Stomach (tissue), 9 donors: ENCODE measurements around the gene SFXN1. TPM values are rescaled to one million over a fixed set of nuclear protein-coding genes. Genes with fewer than 3 reads are reported as not detected.

ENCODE experiments used
- DNase-seq, 2 donors: peaks; one replicate each; pipeline versions ENCODE4 v3.0.0 to v3.0.0-alpha.2; 2013 to 2019
- H3K27ac ChIP-seq, 5 donors: fragments of 200-600 bp in 4 of 5; sonication (generic) in 4 of 5; one replicate each; pipeline ENCODE4 v1.5.1; 2013 to 2019; ENCODE audit warnings: mild to moderate bottlenecking in 1 of 5, moderate library complexity in 1 of 5
- H3K27me3 ChIP-seq, 3 donors: fragments of 200-600 bp; sonication (generic); one replicate each; pipeline ENCODE4 v1.5.1; 2017 to 2019; ENCODE audit warnings: mixed run types in 1 of 3
- H3K36me3 ChIP-seq, 4 donors: fragments of 200-600 bp; sonication (generic); 1 replicate in 3 of 4; 2 replicates in 1 of 4; pipeline ENCODE4 v1.5.1; 2016 to 2019
- H3K4me1 ChIP-seq, 4 donors: fragments of 200-600 bp; sonication (generic); one replicate each; pipeline ENCODE4 v1.5.1; 2016 to 2019
- H3K4me3 ChIP-seq, 4 donors: fragments of 200-600 bp; sonication (generic) in 3 of 4; one replicate each; pipeline ENCODE4 v1.5.1; 2016 to 2019; ENCODE audit warnings: mild to moderate bottlenecking in 1 of 4
- H3K9me3 ChIP-seq, 4 donors: fragments of 200-600 bp; sonication (generic); one replicate each; pipeline ENCODE4 v1.5.1; 2016 to 2019
- EP300 ChIP-seq: sonication (generic); formaldehyde crosslinking; IDR thresholded peaks from one replicate; pipeline ENCODE4 v1.6.1; 2017; ENCODE audit warnings: antibody characterized with exemption
- POLR2A ChIP-seq, 4 donors: fragments of 450-650 bp; IDR thresholded peaks; one replicate each; pipeline ENCODE4 v1.6.1; 2016; ENCODE audit warnings: antibody characterized with exemption in 4 of 4, control low read depth in 2 of 4, mild to moderate bottlenecking in 1 of 4, moderate library complexity in 1 of 4
- POLR2AphosphoS5 ChIP-seq, 3 donors: sonication (generic); formaldehyde crosslinking; IDR thresholded peaks; one replicate each; pipeline ENCODE4 v1.6.1; 2016; ENCODE audit warnings: antibody characterized with exemption in 3 of 3
- WGBS, 5 donors: extraction: QIAGEN DNeasy Blood & Tissue Kit in 3 of 5; methylation state at CpG; one replicate each; pipeline versions ENCODE4 v1.1.5 to v1.1.7; 2013 to 2018; 5-methylcytosine and 5-hydroxymethylcytosine counted together
- intact Hi-C: fragments of 100-400 bp; cut with DNase I; formaldehyde crosslinking; loops from one replicate; pipeline ENCODE4 v1.15.1; 2023; ENCODE audit warnings: low total_unique reads
- polyA plus RNA-seq, 3 donors: library from polyadenylated mRNA; stranded (reverse); fragments of 200-250 nt; gene quantifications; one replicate each; pipeline ENCODE4 v1.2.3, GENCODE V29; 2013
- total RNA-seq, 5 donors: library from RNA; depleted of rRNA; stranded (reverse); fragments of >200 nt; gene quantifications; one replicate each; pipeline versions ENCODE4 v1.1.0 to v1.2.3, GENCODE V29; 2014 to 2016
- TF ChIP-seq, protein P1 (sequence below), 7 experiments: fragments of 450-650 bp in 4 of 7; fragments of 200-600 bp in 3 of 7; sonication (generic) in 3 of 7; IDR thresholded peaks; one replicate each; pipeline ENCODE4 v1.5.1; 2016 to 2019; ENCODE audit warnings: antibody characterized with exemption in 7 of 7, control low read depth in 2 of 7, mild to moderate bottlenecking in 1 of 7
- donor health status: healthy with polysubstance abuse.
- donor health status: Bipolar disorder and iron deficiency.
- donor health status: healthy.

Gene SFXN1
- total and polyA plus RNA-seq, 8 donors, result 8.3 to 33.6 (median 14.0) TPM

DNA sequence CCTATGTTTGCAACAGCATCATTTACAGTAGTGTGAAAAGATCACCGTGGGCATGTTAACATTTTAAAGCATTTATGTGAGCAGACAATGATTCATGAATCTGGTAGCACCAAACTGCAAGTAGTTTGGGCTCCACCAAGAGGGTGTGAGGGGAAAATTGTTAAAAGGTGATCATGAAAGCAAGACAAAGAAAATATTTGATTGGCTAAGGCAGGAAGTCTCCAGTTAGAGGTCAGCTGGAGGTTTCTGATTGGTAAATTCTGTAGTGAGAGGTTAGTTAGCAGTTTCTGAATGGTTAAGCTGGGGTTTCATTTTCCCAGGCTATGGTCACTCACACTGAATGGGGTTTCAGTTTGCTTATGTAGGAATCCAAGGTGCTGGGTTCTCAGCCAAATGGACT is 20.9 kb upstream of the SFXN1 start:
- H3K36me3 ChIP-seq, result no peaks in the 10 kb centered on the region
- H3K4me3 ChIP-seq, result no peak overlapping the region
- H3K4me1 ChIP-seq, result no peaks in the 10 kb centered on the region
- no peak overlapping the region for H3K27ac ChIP-seq
- no peak for DNase-seq
- 55 to 70% (median 67%) methylated on average over 1 of the region's 1 CpG for WGBS, 5 donors
- TF ChIP-seq, protein P1, sequence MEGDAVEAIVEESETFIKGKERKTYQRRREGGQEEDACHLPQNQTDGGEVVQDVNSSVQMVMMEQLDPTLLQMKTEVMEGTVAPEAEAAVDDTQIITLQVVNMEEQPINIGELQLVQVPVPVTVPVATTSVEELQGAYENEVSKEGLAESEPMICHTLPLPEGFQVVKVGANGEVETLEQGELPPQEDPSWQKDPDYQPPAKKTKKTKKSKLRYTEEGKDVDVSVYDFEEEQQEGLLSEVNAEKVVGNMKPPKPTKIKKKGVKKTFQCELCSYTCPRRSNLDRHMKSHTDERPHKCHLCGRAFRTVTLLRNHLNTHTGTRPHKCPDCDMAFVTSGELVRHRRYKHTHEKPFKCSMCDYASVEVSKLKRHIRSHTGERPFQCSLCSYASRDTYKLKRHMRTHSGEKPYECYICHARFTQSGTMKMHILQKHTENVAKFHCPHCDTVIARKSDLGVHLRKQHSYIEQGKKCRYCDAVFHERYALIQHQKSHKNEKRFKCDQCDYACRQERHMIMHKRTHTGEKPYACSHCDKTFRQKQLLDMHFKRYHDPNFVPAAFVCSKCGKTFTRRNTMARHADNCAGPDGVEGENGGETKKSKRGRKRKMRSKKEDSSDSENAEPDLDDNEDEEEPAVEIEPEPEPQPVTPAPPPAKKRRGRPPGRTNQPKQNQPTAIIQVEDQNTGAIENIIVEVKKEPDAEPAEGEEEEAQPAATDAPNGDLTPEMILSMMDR (IDR thresholded peaks at IDR 0.05), result no peak
- TF ChIP-seq POLR2AphosphoS5 (IDR thresholded peaks at IDR 0.05) (no peak), POLR2A (IDR thresholded peaks at IDR 0.05) (no peak), EP300 (no peak)
- intact Hi-C loops, result no loop called here
- H3K27me3 ChIP-seq, result peaks cover 0 to 28% (median 10%) of the 10 kb centered on the region in 3 donors
- peaks cover 0 to 3% (median 0%) of the 10 kb centered on the region in 4 donors for H3K9me3 ChIP-seq

DNA sequence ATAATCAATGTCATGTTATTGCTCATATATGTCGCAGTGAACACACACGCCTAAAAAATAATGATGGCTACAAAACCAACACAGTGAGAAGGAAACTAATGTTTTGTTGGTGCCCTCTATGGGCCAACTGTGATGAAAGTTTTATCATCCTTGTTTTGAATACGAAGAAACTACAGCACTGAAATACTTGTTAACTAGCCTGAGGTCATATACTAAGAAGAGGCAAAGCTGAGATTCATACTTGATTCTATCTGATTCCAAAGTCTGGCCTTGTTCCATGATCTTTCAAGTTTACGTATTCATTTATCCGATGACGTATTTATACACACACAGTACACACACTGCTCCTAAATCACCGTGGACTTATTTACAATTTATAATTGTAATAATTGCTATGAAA is 18.2 kb upstream of the SFXN1 start:
- Histone ChIP-seq H3K4me3 (no peak overlapping the region), H3K36me3 (no peaks in the 10 kb centered on the region), H3K27ac (no peak overlapping the region), H3K9me3 (peaks cover 0 to 3% (median 0%) of the 10 kb centered on the region in 4 donors), H3K4me1 (no peaks in the 10 kb centered on the region), H3K27me3 (peaks cover 0 to 3% (median under 1%) of the 10 kb centered on the region in 3 donors)
- TF ChIP-seq POLR2AphosphoS5 (IDR thresholded peaks at IDR 0.05), result no peak
- no peak for TF ChIP-seq EP300
- TF ChIP-seq, protein P1 (IDR thresholded peaks at IDR 0.05), result peak in 2 of 7 experiments; percentile 11 to 24
- TF ChIP-seq POLR2A (IDR thresholded peaks at IDR 0.05), result no peak
- DNase-seq, result peak in 1 of 2 donors; percentile 48
- WGBS, 5 donors, result 36 to 46% (median 38%) methylated on average over 7 of the region's 7 CpGs
- intact Hi-C loops, result no loop called here

DNA sequence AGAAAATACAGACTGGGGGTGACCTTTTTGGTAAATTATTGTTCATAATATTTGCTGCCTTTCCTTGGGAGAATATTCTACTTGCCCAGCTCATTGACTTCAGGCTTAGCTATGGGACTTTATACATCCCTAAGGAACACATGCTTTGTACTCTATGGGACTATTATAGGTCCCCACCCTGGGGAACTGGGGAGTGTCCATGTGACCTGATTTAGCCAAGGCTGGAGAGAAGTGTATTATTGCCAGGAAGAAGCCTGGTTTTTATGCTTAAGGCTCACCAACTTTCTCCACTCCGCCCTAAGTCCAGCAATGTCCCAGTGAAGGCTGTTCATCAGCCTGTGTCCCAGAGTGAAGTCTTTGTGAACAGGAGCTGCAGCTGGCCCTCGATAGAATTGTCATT is 17.8 kb upstream of the SFXN1 start:
- H3K4me3 ChIP-seq, result no peak overlapping the region
- peaks cover 0 to 3% (median 0%) of the 10 kb centered on the region in 4 donors for H3K9me3 ChIP-seq
- TF ChIP-seq POLR2A (IDR thresholded peaks at IDR 0.05) (no peak), POLR2AphosphoS5 (IDR thresholded peaks at IDR 0.05) (no peak), EP300 (no peak)
- TF ChIP-seq, protein P1 (IDR thresholded peaks at IDR 0.05), result no peak
- no peaks in the 10 kb centered on the region for H3K36me3 ChIP-seq
- no peak overlapping the region for H3K27ac ChIP-seq
- no peaks in the 10 kb centered on the region for H3K4me1 ChIP-seq
- intact Hi-C loops, result no loop called here
- DNase-seq, result no peak
- no peaks in the 10 kb centered on the region for H3K27me3 ChIP-seq
- 78 to 88% (median 83%) methylated on average over 2 of the region's 2 CpGs for WGBS, 5 donors

DNA sequence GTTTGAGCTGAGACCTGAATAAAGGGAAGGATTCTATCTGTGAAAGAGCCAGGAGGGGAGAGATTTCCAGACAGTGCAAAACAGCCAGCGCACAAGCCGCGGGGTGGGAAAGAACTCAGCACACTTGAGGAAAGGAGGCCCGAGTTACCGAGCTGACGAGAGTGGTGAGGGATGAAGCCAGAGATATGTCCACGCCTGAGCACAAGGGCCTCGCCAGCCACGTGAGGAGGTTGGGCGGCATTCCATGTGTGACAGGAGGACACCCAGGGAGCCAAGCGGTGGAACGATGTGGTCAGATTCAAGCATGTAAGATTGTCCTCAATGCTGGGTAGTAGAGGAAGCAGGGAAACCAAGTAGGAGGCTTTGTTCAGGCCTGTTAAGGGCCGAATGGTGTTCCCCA is 17.0 kb upstream of the SFXN1 start:
- intact Hi-C loops, result no loop called here

More for the DNA sequence above, 17.0 kb upstream of the SFXN1 start:
- no peak overlapping the region for H3K27ac ChIP-seq
- H3K4me3 ChIP-seq, result no peak overlapping the region
- 88 to 93% (median 91%) methylated on average over 13 of the region's 13 CpGs for WGBS, 5 donors
- H3K9me3 ChIP-seq, result peaks cover 0 to 3% (median 0%) of the 10 kb centered on the region in 4 donors
- TF ChIP-seq POLR2A (IDR thresholded peaks at IDR 0.05) (no peak), EP300 (no peak), POLR2AphosphoS5 (IDR thresholded peaks at IDR 0.05) (no peak)
- TF ChIP-seq, protein P1 (IDR thresholded peaks at IDR 0.05), result no peak
- DNase-seq, result no peak
- peaks cover 0 to 4% (median 0%) of the 10 kb centered on the region in 3 donors for H3K27me3 ChIP-seq
- no peaks in the 10 kb centered on the region for H3K4me1 ChIP-seq
- H3K36me3 ChIP-seq, result no peaks in the 10 kb centered on the region
